K562 (cell line): ENCODE results near the gene SELENOW. TPM values are rescaled to one million over a fixed set of nuclear protein-coding genes. Genes with fewer than 3 reads are reported as not detected.
A peak's percentile ranks its signal among the peaks of the same experiment; 100 is the strongest.

Experiments
- BACH1 ChIP-seq: fragments of 200-800 bp; sonication (Bioruptor generic); IDR thresholded peaks from 2 replicates; pipeline ENCODE4 v1.6.1; 2016; ENCODE audit warnings: missing genetic modification characterization, missing compliant biosample characterization
- CBX5 ChIP-seq: IDR thresholded peaks from 2 replicates; pipeline ENCODE4 v1.6.1; 2014; ENCODE audit warnings: low read depth, borderline replicate concordance
- ESRRB ChIP-seq: fragments of 250-450 bp; sonication (Bioruptor Pico); IDR thresholded peaks from 2 replicates; pipeline ENCODE4 v1.5.0; 2020; ENCODE audit warnings: mild to moderate bottlenecking, moderate library complexity, borderline replicate concordance
- MAZ ChIP-seq, 2 experiments: fragments of 450-650 bp in 1 of 2; sonication (generic) in 1 of 2; formaldehyde crosslinking; IDR thresholded peaks in 1 of 2; conservative IDR thresholded peaks in 1 of 2; 2 replicates each; pipeline versions ENCODE4 v1.4.0 to v1.5.0; 2020; ENCODE audit warnings: mild to moderate bottlenecking in 1 of 2, missing genetic modification reagents in 1 of 2
- MCM5 ChIP-seq: fragments of 450-650 bp; IDR thresholded peaks from 2 replicates; pipeline ENCODE4 v1.6.1; 2016; ENCODE audit warnings: low read depth
- NBN ChIP-seq: fragments of 450-650 bp; IDR thresholded peaks from 2 replicates; pipeline ENCODE4 v1.6.1; 2016; ENCODE audit warnings: low read depth, mild to moderate bottlenecking
- NR2C2 ChIP-seq, 2 experiments: fragments of 200-800 bp in 1 of 2; sonication (Bioruptor generic) in 1 of 2; sonication (generic) in 1 of 2; formaldehyde crosslinking in 1 of 2; IDR thresholded peaks; 2 replicates each; pipeline versions ENCODE4 v1.6.1 to v1.8.0; 2016 to 2022; ENCODE audit warnings: mild to moderate bottlenecking in 1 of 2, missing compliant biosample characterization in 1 of 2, missing genetic modification characterization in 1 of 2, missing genetic modification reagents in 1 of 2
- RCOR1 ChIP-seq, 2 experiments: IDR thresholded peaks; 2 replicates each; pipeline ENCODE4 v1.6.1; 2012; ENCODE audit warnings: low read depth in 2 of 2, low read length in 2 of 2, borderline replicate concordance in 1 of 2, improper control_type of control experiment in 1 of 2
- SMAD1 ChIP-seq: fragments of 150-350 bp; IDR thresholded peaks from 2 replicates; pipeline ENCODE4 v1.6.1; 2014; ENCODE audit warnings: low read length, low read depth; ENCODE audit not compliant: partially characterized antibody
- SP2 ChIP-seq: IDR thresholded peaks from 2 replicates; pipeline ENCODE4 v1.6.1; 2011; ENCODE audit warnings: mild to moderate bottlenecking, low read depth, low read length, moderate library complexity; ENCODE audit not compliant: poor library complexity, severe bottlenecking; ENCODE audit errors: extremely low read depth
- ZNF778 ChIP-seq: fragments of 450-650 bp; formaldehyde crosslinking; IDR thresholded peaks from 2 replicates; pipeline ENCODE4 v1.4.0; 2020; ENCODE audit warnings: mild to moderate bottlenecking, moderate library complexity
- polyA plus RNA-seq, 8 experiments: library from polyadenylated mRNA; depleted of rRNA in 4 of 8; stranded (reverse) in 5 of 8; unstranded in 3 of 8; fragments of >200 nt; fragmentation: Nextera tagmentation in 2 of 8; fragmentation: Illumina TruSeq in 1 of 8; extraction: Ambion mirVana in 2 of 8; extraction: Trizol in 1 of 8; gene quantifications; 2 replicates each; pipeline versions ENCODE4 v1.2.1 to v1.2.3, GENCODE V29; 2011 to 2014; ENCODE audit warnings: inconsistent platforms in 1 of 8, missing spikeins in 1 of 8
- total RNA-seq, 7 experiments: library from RNA; depleted of rRNA in 6 of 7; stranded (reverse); fragments of >200 nt in 6 of 7; fragmentation: Illumina TruSeq in 2 of 7; extraction: Trizol in 2 of 7; gene quantifications; 2 replicates each; pipeline versions ENCODE4 v1.2.1 to v1.2.3, GENCODE V29; 2011 to 2021; ENCODE audit warnings: low replicate concordance in 1 of 7
- TF ChIP-seq, protein P1 (sequence below): sonication (generic); formaldehyde crosslinking; IDR thresholded peaks from 2 replicates; pipeline ENCODE4 v1.8.0; 2022; ENCODE audit warnings: mild to moderate bottlenecking, low read depth, missing genetic modification reagents
- TF ChIP-seq, protein P2 (sequence below): sonication (generic); formaldehyde crosslinking; IDR thresholded peaks from 2 replicates; pipeline ENCODE4 v1.8.0; 2022; ENCODE audit warnings: mild to moderate bottlenecking, missing genetic modification reagents
- TF ChIP-seq, protein P3 (sequence below): sonication (generic); formaldehyde crosslinking; IDR thresholded peaks from 2 replicates; pipeline ENCODE4 v1.8.0; 2022; ENCODE audit warnings: mild to moderate bottlenecking, missing genetic modification reagents
- TF ChIP-seq, protein P4 (sequence below), 2 experiments: fragments of 450-650 bp; formaldehyde crosslinking in 1 of 2; IDR thresholded peaks; 2 replicates each; pipeline versions ENCODE4 v1.4.0 to v1.6.1; 2014 to 2020; ENCODE audit warnings: mild to moderate bottlenecking in 2 of 2, borderline replicate concordance in 1 of 2, low read depth in 1 of 2

The SELENOW gene
- total and polyA plus RNA-seq, 9 of the 15 experiments (the other 6 are each of a cell fraction or from before 2014, with no cell fraction given), result 91.9 to 279 (median 156) TPM

GRCh38 chr19:47813304-47813994, 34.9 kb downstream of the SELENOW start (continued):
- no peak for TF ChIP-seq ZNF778
- TF ChIP-seq MAZ (CRISPR knock-in tag; conservative IDR thresholded peaks at IDR 0.05 in 1 of 2, IDR thresholded peaks at IDR 0.05 in 1 of 2), result peak in 1 of 2 experiments; percentile 67; a peak in 2 of 4 replicates
- TF ChIP-seq ESRRB (CRISPR knock-in tag), result no peak
- TF ChIP-seq, protein P1, sequence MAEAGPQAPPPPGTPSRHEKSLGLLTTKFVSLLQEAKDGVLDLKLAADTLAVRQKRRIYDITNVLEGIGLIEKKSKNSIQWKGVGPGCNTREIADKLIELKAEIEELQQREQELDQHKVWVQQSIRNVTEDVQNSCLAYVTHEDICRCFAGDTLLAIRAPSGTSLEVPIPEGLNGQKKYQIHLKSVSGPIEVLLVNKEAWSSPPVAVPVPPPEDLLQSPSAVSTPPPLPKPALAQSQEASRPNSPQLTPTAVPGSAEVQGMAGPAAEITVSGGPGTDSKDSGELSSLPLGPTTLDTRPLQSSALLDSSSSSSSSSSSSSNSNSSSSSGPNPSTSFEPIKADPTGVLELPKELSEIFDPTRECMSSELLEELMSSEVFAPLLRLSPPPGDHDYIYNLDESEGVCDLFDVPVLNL (CRISPR knock-in tag), result no peak
- TF ChIP-seq, protein P2, sequence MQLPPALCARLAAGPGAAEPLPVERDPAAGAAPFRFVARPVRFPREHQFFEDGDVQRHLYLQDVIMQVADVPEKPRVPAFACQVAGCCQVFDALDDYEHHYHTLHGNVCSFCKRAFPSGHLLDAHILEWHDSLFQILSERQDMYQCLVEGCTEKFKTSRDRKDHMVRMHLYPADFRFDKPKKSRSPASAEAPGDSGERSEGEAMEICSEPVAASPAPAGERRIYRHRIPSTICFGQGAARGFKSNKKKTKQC (CRISPR knock-in tag), result no peak
- no peak for TF ChIP-seq NBN
- TF ChIP-seq, protein P3, sequence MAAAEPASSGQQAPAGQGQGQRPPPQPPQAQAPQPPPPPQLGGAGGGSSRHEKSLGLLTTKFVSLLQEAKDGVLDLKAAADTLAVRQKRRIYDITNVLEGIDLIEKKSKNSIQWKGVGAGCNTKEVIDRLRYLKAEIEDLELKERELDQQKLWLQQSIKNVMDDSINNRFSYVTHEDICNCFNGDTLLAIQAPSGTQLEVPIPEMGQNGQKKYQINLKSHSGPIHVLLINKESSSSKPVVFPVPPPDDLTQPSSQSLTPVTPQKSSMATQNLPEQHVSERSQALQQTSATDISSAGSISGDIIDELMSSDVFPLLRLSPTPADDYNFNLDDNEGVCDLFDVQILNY (CRISPR knock-in tag), result no peak
- no peak for TF ChIP-seq SP2
- TF ChIP-seq RCOR1 (IDR thresholded peaks at IDR 0.05; ENCODE audit: borderline replicate concordance in 1 of 2, low read depth in 2 of 2, low read length in 2 of 2), result 0 out of 4 replicates have a peak, but pooled peaks of 1 of the 2 experiments have one; percentile 25
- TF ChIP-seq NR2C2 (CRISPR knock-in tag; IDR thresholded peaks at IDR 0.05), result no peak
- no peak for TF ChIP-seq NR2C2 (tag; IDR thresholded peaks at IDR 0.05)
- no peak for TF ChIP-seq MCM5
- no peak for TF ChIP-seq SMAD1
- no peak for TF ChIP-seq CBX5
- TF ChIP-seq, protein P4, sequence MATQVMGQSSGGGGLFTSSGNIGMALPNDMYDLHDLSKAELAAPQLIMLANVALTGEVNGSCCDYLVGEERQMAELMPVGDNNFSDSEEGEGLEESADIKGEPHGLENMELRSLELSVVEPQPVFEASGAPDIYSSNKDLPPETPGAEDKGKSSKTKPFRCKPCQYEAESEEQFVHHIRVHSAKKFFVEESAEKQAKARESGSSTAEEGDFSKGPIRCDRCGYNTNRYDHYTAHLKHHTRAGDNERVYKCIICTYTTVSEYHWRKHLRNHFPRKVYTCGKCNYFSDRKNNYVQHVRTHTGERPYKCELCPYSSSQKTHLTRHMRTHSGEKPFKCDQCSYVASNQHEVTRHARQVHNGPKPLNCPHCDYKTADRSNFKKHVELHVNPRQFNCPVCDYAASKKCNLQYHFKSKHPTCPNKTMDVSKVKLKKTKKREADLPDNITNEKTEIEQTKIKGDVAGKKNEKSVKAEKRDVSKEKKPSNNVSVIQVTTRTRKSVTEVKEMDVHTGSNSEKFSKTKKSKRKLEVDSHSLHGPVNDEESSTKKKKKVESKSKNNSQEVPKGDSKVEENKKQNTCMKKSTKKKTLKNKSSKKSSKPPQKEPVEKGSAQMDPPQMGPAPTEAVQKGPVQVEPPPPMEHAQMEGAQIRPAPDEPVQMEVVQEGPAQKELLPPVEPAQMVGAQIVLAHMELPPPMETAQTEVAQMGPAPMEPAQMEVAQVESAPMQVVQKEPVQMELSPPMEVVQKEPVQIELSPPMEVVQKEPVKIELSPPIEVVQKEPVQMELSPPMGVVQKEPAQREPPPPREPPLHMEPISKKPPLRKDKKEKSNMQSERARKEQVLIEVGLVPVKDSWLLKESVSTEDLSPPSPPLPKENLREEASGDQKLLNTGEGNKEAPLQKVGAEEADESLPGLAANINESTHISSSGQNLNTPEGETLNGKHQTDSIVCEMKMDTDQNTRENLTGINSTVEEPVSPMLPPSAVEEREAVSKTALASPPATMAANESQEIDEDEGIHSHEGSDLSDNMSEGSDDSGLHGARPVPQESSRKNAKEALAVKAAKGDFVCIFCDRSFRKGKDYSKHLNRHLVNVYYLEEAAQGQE (IDR thresholded peaks at IDR 0.05; ENCODE audit: borderline replicate concordance), result peak; percentile 24; the same call in 1 of the 2 replicates
- TF ChIP-seq, protein P4 (CRISPR knock-in tag; IDR thresholded peaks at IDR 0.05; ENCODE audit: low read depth), result no peak
- TF ChIP-seq BACH1, result no peak
